ENCODE results near the gene RNF144B.
"Not testable (repeated sequence)": the region's sequence is repeated elsewhere in the genome, so short reads cannot be mapped to it uniquely, and the experiment has no call there.

The RNF144B gene

GRCh38 chr6:18368277-18369105, 18.7 kb upstream of the RNF144B start:
- no peak for FAIRE-seq

GRCh38 chr6:18371010-18371409, 16.1 kb upstream of the RNF144B start:
- DNase-seq (ENCODE audit: insufficient read length, low spot score) (no peak), FAIRE-seq (no peak)

More at GRCh38 chr6:18368277-18369105, 18.7 kb upstream of the RNF144B start:
- no peak for DNase-seq (ENCODE audit: insufficient read length, low spot score)

GRCh38 chr6:18371656-18372055, 15.5 kb upstream of the RNF144B start:
- no peak for DNase-seq (ENCODE audit: insufficient read length, low spot score)

GRCh38 chr6:18380158-18380836, 6.9 kb upstream of the RNF144B start:
- FAIRE-seq (no peak), DNase-seq (ENCODE audit: insufficient read length, low spot score) (no peak)

More at GRCh38 chr6:18371656-18372055, 15.5 kb upstream of the RNF144B start:
- FAIRE-seq: no peak

- DNase-seq (ENCODE audit: insufficient read length, low spot score) (no peak), FAIRE-seq (no peak)
Measured at GRCh38 chr6:18380851-18381250, 6.3 kb upstream of the RNF144B start.

- DNase-seq (ENCODE audit: insufficient read length, low spot score): no peak
- FAIRE-seq: no peak
Measured at GRCh38 chr6:18383441-18383840, 3.7 kb upstream of the RNF144B start.

GRCh38 chr6:18384621-18385020, 2.5 kb upstream of the RNF144B start:
- DNase-seq (ENCODE audit: insufficient read length, low spot score) (no peak), FAIRE-seq (no peak)

GRCh38 chr6:18386298-18386976, 713 bp upstream of the RNF144B start:
- peak; percentile 52 for FAIRE-seq
- DNase-seq (ENCODE audit: insufficient read length, low spot score): no peak

GRCh38 chr6:18388271-18388670, 1.1 kb downstream of the RNF144B start:
- no peak for FAIRE-seq
- DNase-seq (ENCODE audit: insufficient read length, low spot score): no peak

- DNase-seq (ENCODE audit: insufficient read length, low spot score) (no peak), FAIRE-seq (no peak)
Measured at GRCh38 chr6:18388942-18389341, 1.8 kb downstream of the RNF144B start.

- FAIRE-seq (no peak), DNase-seq (ENCODE audit: insufficient read length, low spot score) (no peak)
Measured at GRCh38 chr6:18389479-18389878, 2.3 kb downstream of the RNF144B start.

- DNase-seq (ENCODE audit: insufficient read length, low spot score): no peak
- FAIRE-seq: no peak
Measured at GRCh38 chr6:18390476-18390875, 3.3 kb downstream of the RNF144B start.

GRCh38 chr6:18391023-18391422, 3.9 kb downstream of the RNF144B start:
- DNase-seq (ENCODE audit: insufficient read length, low spot score) (no peak), FAIRE-seq (no peak)

GRCh38 chr6:18392346-18392877, 5.3 kb downstream of the RNF144B start:
- DNase-seq (ENCODE audit: insufficient read length, low spot score): no peak
- FAIRE-seq: no peak

GRCh38 chr6:18393698-18394097, 6.5 kb downstream of the RNF144B start:
- no peak for FAIRE-seq
- no peak for DNase-seq (ENCODE audit: insufficient read length, low spot score)

- FAIRE-seq (no peak), DNase-seq (ENCODE audit: insufficient read length, low spot score) (no peak)
Measured at GRCh38 chr6:18395177-18395855, 8.2 kb downstream of the RNF144B start.

- DNase-seq (ENCODE audit: insufficient read length, low spot score) (no peak), FAIRE-seq (no peak)
Measured at GRCh38 chr6:18395856-18396197, 8.7 kb downstream of the RNF144B start.

- no peak for FAIRE-seq
- DNase-seq (ENCODE audit: insufficient read length, low spot score): no peak
Measured at GRCh38 chr6:18397701-18398100, 10.6 kb downstream of the RNF144B start.

- FAIRE-seq; DNase-seq (ENCODE audit: insufficient read length, low spot score): not testable (repeated sequence)
Measured at GRCh38 chr6:18398225-18398624, 11.1 kb downstream of the RNF144B start.

GRCh38 chr6:18400831-18401446, 13.8 kb downstream of the RNF144B start:
- DNase-seq (ENCODE audit: insufficient read length, low spot score) (no peak), FAIRE-seq (no peak)
